ENCODE results near the gene ART4.

DNA sequence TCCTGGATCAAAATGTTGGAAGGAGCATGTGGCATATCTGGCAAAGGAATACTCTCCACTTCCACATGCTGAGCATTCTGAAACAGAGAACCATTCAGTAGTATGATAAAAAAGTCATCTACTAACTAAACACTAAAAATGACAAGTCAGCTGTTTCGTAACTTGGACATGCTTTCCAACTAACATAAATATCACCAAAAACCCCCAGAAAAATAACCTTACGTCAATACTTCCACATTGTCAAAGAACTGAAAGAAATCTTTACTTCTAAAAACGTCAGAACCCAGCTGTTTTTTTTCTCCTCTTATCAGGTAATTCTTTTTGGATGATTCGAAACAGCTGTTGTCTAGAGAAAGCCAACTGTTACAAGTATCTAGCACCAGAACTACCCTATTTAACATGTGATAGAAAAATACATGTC lies 48.3 kb downstream of the ART4 start:
- TF ChIP-seq, protein P1, sequence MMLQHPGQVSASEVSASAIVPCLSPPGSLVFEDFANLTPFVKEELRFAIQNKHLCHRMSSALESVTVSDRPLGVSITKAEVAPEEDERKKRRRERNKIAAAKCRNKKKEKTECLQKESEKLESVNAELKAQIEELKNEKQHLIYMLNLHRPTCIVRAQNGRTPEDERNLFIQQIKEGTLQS (IDR thresholded peaks at IDR 0.05) = no peak
- TF ChIP-seq SP1 (IDR thresholded peaks at IDR 0.05; ENCODE audit: low read depth) (no peak), POLR2AphosphoS5 (IDR thresholded peaks at IDR 0.05; ENCODE audit: low read depth, low read length) (no peak), EZH2 (IDR thresholded peaks at IDR 0.05) (no peak), EZH2phosphoT487 (IDR thresholded peaks at IDR 0.05; ENCODE audit: borderline replicate concordance) (no peak), CEBPB (IDR thresholded peaks at IDR 0.05; ENCODE audit: low read depth) (no peak), CBX3 (IDR thresholded peaks at IDR 0.05; ENCODE audit: low read depth) (no peak)
- TF ChIP-seq, protein P2, sequence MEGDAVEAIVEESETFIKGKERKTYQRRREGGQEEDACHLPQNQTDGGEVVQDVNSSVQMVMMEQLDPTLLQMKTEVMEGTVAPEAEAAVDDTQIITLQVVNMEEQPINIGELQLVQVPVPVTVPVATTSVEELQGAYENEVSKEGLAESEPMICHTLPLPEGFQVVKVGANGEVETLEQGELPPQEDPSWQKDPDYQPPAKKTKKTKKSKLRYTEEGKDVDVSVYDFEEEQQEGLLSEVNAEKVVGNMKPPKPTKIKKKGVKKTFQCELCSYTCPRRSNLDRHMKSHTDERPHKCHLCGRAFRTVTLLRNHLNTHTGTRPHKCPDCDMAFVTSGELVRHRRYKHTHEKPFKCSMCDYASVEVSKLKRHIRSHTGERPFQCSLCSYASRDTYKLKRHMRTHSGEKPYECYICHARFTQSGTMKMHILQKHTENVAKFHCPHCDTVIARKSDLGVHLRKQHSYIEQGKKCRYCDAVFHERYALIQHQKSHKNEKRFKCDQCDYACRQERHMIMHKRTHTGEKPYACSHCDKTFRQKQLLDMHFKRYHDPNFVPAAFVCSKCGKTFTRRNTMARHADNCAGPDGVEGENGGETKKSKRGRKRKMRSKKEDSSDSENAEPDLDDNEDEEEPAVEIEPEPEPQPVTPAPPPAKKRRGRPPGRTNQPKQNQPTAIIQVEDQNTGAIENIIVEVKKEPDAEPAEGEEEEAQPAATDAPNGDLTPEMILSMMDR (IDR thresholded peaks at IDR 0.05 in 2 of 3, conservative IDR thresholded peaks at IDR 0.05 in 1 of 3; ENCODE audit: borderline replicate concordance in 1 of 3, insufficient read depth in 1 of 3, low read depth in 2 of 3, low read length in 2 of 3) = no peak
- TF ChIP-seq, protein P3, sequence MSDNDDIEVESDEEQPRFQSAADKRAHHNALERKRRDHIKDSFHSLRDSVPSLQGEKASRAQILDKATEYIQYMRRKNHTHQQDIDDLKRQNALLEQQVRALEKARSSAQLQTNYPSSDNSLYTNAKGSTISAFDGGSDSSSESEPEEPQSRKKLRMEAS (IDR thresholded peaks at IDR 0.05) = no peak
- TF ChIP-seq, protein P4, sequence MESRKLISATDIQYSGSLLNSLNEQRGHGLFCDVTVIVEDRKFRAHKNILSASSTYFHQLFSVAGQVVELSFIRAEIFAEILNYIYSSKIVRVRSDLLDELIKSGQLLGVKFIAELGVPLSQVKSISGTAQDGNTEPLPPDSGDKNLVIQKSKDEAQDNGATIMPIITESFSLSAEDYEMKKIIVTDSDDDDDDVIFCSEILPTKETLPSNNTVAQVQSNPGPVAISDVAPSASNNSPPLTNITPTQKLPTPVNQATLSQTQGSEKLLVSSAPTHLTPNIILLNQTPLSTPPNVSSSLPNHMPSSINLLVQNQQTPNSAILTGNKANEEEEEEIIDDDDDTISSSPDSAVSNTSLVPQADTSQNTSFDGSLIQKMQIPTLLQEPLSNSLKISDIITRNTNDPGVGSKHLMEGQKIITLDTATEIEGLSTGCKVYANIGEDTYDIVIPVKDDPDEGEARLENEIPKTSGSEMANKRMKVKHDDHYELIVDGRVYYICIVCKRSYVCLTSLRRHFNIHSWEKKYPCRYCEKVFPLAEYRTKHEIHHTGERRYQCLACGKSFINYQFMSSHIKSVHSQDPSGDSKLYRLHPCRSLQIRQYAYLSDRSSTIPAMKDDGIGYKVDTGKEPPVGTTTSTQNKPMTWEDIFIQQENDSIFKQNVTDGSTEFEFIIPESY (IDR thresholded peaks at IDR 0.05; ENCODE audit: extremely low read depth, insufficient replicate concordance, low read length) = no peak
- TF ChIP-seq, protein P5, sequence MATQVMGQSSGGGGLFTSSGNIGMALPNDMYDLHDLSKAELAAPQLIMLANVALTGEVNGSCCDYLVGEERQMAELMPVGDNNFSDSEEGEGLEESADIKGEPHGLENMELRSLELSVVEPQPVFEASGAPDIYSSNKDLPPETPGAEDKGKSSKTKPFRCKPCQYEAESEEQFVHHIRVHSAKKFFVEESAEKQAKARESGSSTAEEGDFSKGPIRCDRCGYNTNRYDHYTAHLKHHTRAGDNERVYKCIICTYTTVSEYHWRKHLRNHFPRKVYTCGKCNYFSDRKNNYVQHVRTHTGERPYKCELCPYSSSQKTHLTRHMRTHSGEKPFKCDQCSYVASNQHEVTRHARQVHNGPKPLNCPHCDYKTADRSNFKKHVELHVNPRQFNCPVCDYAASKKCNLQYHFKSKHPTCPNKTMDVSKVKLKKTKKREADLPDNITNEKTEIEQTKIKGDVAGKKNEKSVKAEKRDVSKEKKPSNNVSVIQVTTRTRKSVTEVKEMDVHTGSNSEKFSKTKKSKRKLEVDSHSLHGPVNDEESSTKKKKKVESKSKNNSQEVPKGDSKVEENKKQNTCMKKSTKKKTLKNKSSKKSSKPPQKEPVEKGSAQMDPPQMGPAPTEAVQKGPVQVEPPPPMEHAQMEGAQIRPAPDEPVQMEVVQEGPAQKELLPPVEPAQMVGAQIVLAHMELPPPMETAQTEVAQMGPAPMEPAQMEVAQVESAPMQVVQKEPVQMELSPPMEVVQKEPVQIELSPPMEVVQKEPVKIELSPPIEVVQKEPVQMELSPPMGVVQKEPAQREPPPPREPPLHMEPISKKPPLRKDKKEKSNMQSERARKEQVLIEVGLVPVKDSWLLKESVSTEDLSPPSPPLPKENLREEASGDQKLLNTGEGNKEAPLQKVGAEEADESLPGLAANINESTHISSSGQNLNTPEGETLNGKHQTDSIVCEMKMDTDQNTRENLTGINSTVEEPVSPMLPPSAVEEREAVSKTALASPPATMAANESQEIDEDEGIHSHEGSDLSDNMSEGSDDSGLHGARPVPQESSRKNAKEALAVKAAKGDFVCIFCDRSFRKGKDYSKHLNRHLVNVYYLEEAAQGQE (IDR thresholded peaks at IDR 0.05; ENCODE audit: low read depth) = no peak
